A549 (cell line): ENCODE measurements around the gene ZSCAN25. TPM values are rescaled to one million over a fixed set of nuclear protein-coding genes. Genes with fewer than 3 reads are reported as not detected.

Source experiments
- ATAC-seq, 2 experiments: fragments of 200-7000 bp in 1 of 2; fragments of >200 bp in 1 of 2; cut with Nextera tagmentation in 1 of 2; cut with Tn5 transposase in 1 of 2; 3 replicates each; pipeline versions ENCODE4 v1.8.0 to v1.9.1; 2018 to 2020; ENCODE audit warnings: mild to moderate bottlenecking in 1 of 2, moderate library complexity in 1 of 2
- CTCF ChIA-PET: fragments of 300-600 bp; sonication (Branson Sonifier 250); formaldehyde crosslinking; extraction: SDS; loops from one replicate; lab custom pipeline; 2021; ENCODE audit warnings: antibody characterized with exemption, inconsistent platforms; lab: Yijun Ruan, JAX
- POLR2A ChIA-PET: fragments of 350-600 bp; formaldehyde crosslinking; extraction: SDS; loops from one replicate; lab custom pipeline; 2021; ENCODE audit warnings: antibody characterized with exemption, inconsistent platforms; lab: Yijun Ruan, JAX
- DNase-seq, 2 experiments: peaks; one replicate each; pipeline versions ENCODE4 v3.0.0 to v3.0.0-alpha.2; 2011 to 2016; ENCODE audit warnings: low read depth in 1 of 2, low spot score in 1 of 2
- FAIRE-seq: peaks from 2 replicates; lab custom pipeline; 2011; peaks lifted over from hg19 to GRCh38; lab: Jason Lieb, UNC
- H3K27ac ChIP-seq, 2 experiments: fragments of >200 bp; sonication (Bioruptor Twin); formaldehyde crosslinking; 3 replicates each; pipeline ENCODE4 v1.5.1; 2016 to 2017
- H3K4me1 ChIP-seq: fragments of >200 bp; sonication (Bioruptor Twin); formaldehyde crosslinking; 3 replicates; pipeline ENCODE4 v1.6.1; 2016
- H3K4me2 ChIP-seq: fragments of >200 bp; sonication (Bioruptor Twin); formaldehyde crosslinking; 3 replicates; pipeline ENCODE4 v1.6.1; 2016
- H3K4me3 ChIP-seq: fragments of >200 bp; sonication (Bioruptor Twin); formaldehyde crosslinking; 3 replicates; pipeline ENCODE4 v1.5.1; 2016
- H3K9me3 ChIP-seq: fragments of >200 bp; sonication (Bioruptor Twin); formaldehyde crosslinking; 3 replicates; pipeline ENCODE4 v1.6.1; 2016
- BHLHE40 ChIP-seq: IDR thresholded peaks from 2 replicates; pipeline ENCODE4 v1.6.1; 2012; ENCODE audit warnings: low read depth, low read length, inconsistent platforms
- CBX2 ChIP-seq: fragments of 200-600 bp; sonication (generic); IDR thresholded peaks from 2 replicates; pipeline ENCODE4 v1.6.1; 2016; ENCODE audit warnings: low read depth, mild to moderate bottlenecking, borderline replicate concordance
- CHD4 ChIP-seq: fragments of 200-600 bp; sonication (generic); IDR thresholded peaks from 2 replicates; pipeline ENCODE4 v1.6.1; 2016; ENCODE audit warnings: antibody characterized with exemption, mild to moderate bottlenecking, borderline replicate concordance
- ESRRA ChIP-seq: fragments of 150-350 bp; IDR thresholded peaks from 2 replicates; pipeline ENCODE4 v1.6.1; 2014; ENCODE audit warnings: mild to moderate bottlenecking, low read length, borderline replicate concordance
- FOSB ChIP-seq: fragments of 250-450 bp; sonication (Bioruptor Pico); IDR thresholded peaks from 2 replicates; pipeline ENCODE4 v1.5.0; 2020; ENCODE audit warnings: mild to moderate bottlenecking, moderate library complexity
- FOSL2 ChIP-seq, 2 experiments: fragments of 450-650 bp in 1 of 2; fragments of >200 bp in 1 of 2; sonication (Bioruptor Twin) in 1 of 2; formaldehyde crosslinking; IDR thresholded peaks; 2 replicates each; pipeline versions ENCODE4 v1.5.0 to v1.6.1; 2016 to 2020; ENCODE audit warnings: mild to moderate bottlenecking in 1 of 2, moderate library complexity in 1 of 2
- HOXB5 ChIP-seq: fragments of 250-450 bp; sonication (Bioruptor Pico); IDR thresholded peaks from 2 replicates; pipeline ENCODE4 v1.5.0; 2020; ENCODE audit warnings: mild to moderate bottlenecking, moderate library complexity
- JUNB ChIP-seq: fragments of >200 bp; sonication (Bioruptor Twin); formaldehyde crosslinking; IDR thresholded peaks from 2 replicates; pipeline ENCODE4 v1.6.1; 2016
- KDM1A ChIP-seq: fragments of 200-600 bp; sonication (generic); IDR thresholded peaks from 2 replicates; pipeline ENCODE4 v1.6.1; 2016; ENCODE audit warnings: low read depth, mild to moderate bottlenecking
- KDM5A ChIP-seq: fragments of 200-600 bp; sonication (generic); IDR thresholded peaks from 2 replicates; pipeline ENCODE4 v1.6.1; 2016; ENCODE audit warnings: antibody characterized with exemption, mild to moderate bottlenecking
- MAFK ChIP-seq: fragments of 450-650 bp; IDR thresholded peaks from 2 replicates; pipeline ENCODE4 v1.6.1; 2014; ENCODE audit not compliant: partially characterized antibody
- MAZ ChIP-seq: fragments of 150-350 bp; IDR thresholded peaks from 2 replicates; pipeline ENCODE4 v1.6.1; 2014; ENCODE audit warnings: antibody characterized with exemption, low read depth, low read length, borderline replicate concordance
- MYC ChIP-seq: IDR thresholded peaks from 2 replicates; pipeline ENCODE4 v1.6.1; 2012; ENCODE audit warnings: mild to moderate bottlenecking, inconsistent platforms, low read length, improper control_type of control experiment, borderline replicate concordance
- POLR2AphosphoS2 ChIP-seq: conservative IDR thresholded peaks from 2 replicates; pipeline ENCODE4 v1.6.1; 2012; ENCODE audit warnings: low read length, improper control_type of control experiment, inconsistent platforms
- RAD21 ChIP-seq, 2 experiments: fragments of >200 bp in 1 of 2; sonication (Bioruptor Twin) in 1 of 2; formaldehyde crosslinking in 1 of 2; IDR thresholded peaks in 1 of 2; conservative IDR thresholded peaks in 1 of 2; 2 replicates in 1 of 2; 3 replicates in 1 of 2; pipeline ENCODE4 v1.6.1; 2012 to 2018; ENCODE audit warnings: inconsistent platforms in 1 of 2
- RARB ChIP-seq: fragments of 250-450 bp; sonication (Bioruptor Pico); IDR thresholded peaks from 2 replicates; pipeline ENCODE4 v1.8.0; 2021; ENCODE audit warnings: mild to moderate bottlenecking, moderate library complexity
- RNF2 ChIP-seq: fragments of 200-600 bp; sonication (generic); IDR thresholded peaks from 2 replicates; pipeline ENCODE4 v1.6.1; 2016; ENCODE audit warnings: low read depth, mild to moderate bottlenecking, antibody characterized with exemption, moderate library complexity, borderline replicate concordance
- SMC3 ChIP-seq: fragments of >200 bp; sonication (Bioruptor Twin); formaldehyde crosslinking; IDR thresholded peaks from 3 replicates; pipeline ENCODE4 v1.6.1; 2018; ENCODE audit warnings: inconsistent platforms
- SREBF2 ChIP-seq: fragments of 450-650 bp; IDR thresholded peaks from 2 replicates; pipeline ENCODE4 v1.6.1; 2014; ENCODE audit warnings: mild to moderate bottlenecking, moderate library complexity
- WGBS: methylation state at CpG from one replicate; pipeline ENCODE4 v1.1.6; 2017; ENCODE audit errors: missing lambda C conversion rate; 5-methylcytosine and 5-hydroxymethylcytosine counted together
- polyA plus RNA-seq, 4 experiments: library from polyadenylated mRNA; depleted of rRNA in 3 of 4; stranded (reverse); fragments of >200 nt; fragmentation: RNase III in 1 of 4; extraction: RNeasy Plus Mini Kit Qiagen cat#74134 plus additional on column Dnase treatment in 1 of 4; gene quantifications; 2 replicates in 3 of 4; 3 replicates in 1 of 4; pipeline ENCODE4 v1.2.3, GENCODE V29; 2011 to 2017
- TF ChIP-seq, protein P1 (sequence below): fragments of 250-450 bp; sonication (Bioruptor Pico); IDR thresholded peaks from 2 replicates; pipeline ENCODE4 v1.5.0; 2020; ENCODE audit warnings: low read depth, mild to moderate bottlenecking, moderate library complexity
- TF ChIP-seq, protein P2 (sequence below): fragments of 200-600 bp; sonication (generic); IDR thresholded peaks from 2 replicates; pipeline ENCODE4 v1.6.1; 2016; ENCODE audit warnings: antibody characterized with exemption, mild to moderate bottlenecking, moderate library complexity

ZSCAN25 gene
- polyA plus RNA-seq, 2 of the 4 experiments (the other 2 are of a cell fraction): 7.5 to 9.3 TPM

DNA sequence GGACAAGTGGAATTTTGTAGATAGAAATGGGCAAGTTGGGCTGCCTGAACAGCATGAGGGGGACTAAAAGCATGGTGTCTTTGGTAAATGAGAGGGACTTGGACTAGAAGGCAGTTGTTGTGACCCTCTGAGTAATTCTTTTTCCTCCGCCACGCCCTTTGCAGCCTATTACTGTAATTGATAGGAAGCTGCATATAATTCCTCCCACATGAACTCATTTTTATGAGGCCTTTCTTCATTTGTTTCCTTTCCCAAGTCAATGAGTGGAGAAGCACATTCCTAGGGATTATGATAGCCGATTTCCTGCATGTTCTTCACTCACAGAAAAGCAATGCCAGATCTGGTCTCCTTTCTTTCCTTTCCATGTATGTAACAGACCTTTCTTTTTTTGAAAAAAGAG is 27.7 kb downstream of the ZSCAN25 start:
- Histone ChIP-seq H3K9me3 (peaks cover 3% of the 10 kb centered on the region; the same call in 2 of the 3 replicates), H3K4me2 (no peak overlapping the region), H3K27ac (no peak overlapping the region), H3K4me3 (no peak overlapping the region), H3K4me1 (no peaks in the 10 kb centered on the region)
- FAIRE-seq (no peak), DNase-seq (no peak), ATAC-seq (no peak)
- no peak for TF ChIP-seq MAFK
- TF ChIP-seq, protein P1, sequence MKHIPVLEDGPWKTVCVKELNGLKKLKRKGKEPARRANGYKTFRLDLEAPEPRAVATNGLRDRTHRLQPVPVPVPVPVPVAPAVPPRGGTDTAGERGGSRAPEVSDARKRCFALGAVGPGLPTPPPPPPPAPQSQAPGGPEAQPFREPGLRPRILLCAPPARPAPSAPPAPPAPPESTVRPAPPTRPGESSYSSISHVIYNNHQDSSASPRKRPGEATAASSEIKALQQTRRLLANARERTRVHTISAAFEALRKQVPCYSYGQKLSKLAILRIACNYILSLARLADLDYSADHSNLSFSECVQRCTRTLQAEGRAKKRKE (CRISPR knock-in tag): no peak
- TF ChIP-seq JUNB: no peak
- TF ChIP-seq RNF2: no peak
- TF ChIP-seq FOSL2 (IDR thresholded peaks at IDR 0.05): no peak
- TF ChIP-seq FOSL2 (CRISPR knock-in tag; IDR thresholded peaks at IDR 0.05): no peak
- TF ChIP-seq MAZ: no peak
- no peak for TF ChIP-seq HOXB5 (CRISPR knock-in tag)
- TF ChIP-seq BHLHE40: no peak
- no peak for TF ChIP-seq KDM1A
- no peak for TF ChIP-seq MYC
- POLR2A ChIA-PET: no interaction called here
- CTCF ChIA-PET: interaction anchor here (1.0 kb wide), 1 partner anchor 11 kb away, joined by 3 read pairs; no protein-coding TSS in a partner anchor
- WGBS: 71% methylated on average over 3 of the region's 3 CpGs

DNA sequence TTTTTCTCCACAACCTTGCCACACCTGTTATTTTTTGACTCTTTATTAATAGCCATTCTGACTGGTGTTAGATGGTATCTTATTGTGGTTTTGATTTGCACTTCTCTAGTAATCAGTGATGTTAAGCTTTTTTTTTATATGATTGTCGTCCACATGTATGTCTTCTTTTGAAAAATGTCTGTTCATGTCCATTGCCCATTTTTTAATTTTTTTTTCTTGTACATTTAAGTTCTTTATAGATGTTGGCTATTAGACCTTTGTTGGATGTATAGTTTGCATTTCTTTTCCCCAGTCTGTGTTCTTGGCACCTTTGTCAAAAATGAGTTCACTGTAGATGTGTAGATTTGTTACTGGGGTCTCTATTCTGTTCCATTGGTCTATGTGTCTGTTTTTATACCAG is 28.8 kb downstream of the ZSCAN25 start:
- POLR2A ChIA-PET: no interaction called here
- WGBS: 73% methylated on average over 1 of the region's 1 CpG
- H3K9me3 ChIP-seq: peaks cover 3% of the 10 kb centered on the region; the same call in 2 of the 3 replicates
- no peaks in the 10 kb centered on the region for H3K4me1 ChIP-seq
- FAIRE-seq (no peak), ATAC-seq (no peak), DNase-seq (no peak)
- no peak overlapping the region for H3K4me3 ChIP-seq
- no peak overlapping the region for H3K27ac ChIP-seq
- CTCF ChIA-PET: interaction anchor here (0.9 kb wide), 1 partner anchor 14 kb away, joined by 3 read pairs; no protein-coding TSS in a partner anchor
- TF ChIP-seq ESRRA: no peak
- no peak overlapping the region for H3K4me2 ChIP-seq

DNA sequence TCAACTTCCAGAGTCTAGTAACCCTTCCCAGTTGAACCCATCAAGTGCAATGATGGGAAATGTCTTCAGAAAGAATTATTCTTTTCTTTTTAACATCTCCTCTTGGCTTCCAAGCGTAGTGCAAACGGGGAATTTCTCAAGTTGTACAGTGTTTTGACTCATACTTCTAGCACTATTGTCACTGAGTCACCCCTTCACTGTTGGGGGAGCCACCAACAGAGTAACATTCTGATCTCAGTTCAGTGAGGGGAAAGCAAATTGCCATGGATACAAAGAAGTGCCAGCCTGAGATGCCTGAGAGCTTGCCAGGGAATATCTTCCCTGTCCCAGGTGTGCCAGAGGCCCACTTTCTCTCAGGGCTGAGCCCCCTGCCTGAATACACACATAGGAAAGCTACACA is 32.1 kb downstream of the ZSCAN25 start:
- ChIA-PET CTCF (no interaction called here), POLR2A (no interaction called here)
- H3K9me3 ChIP-seq: peaks cover 3% of the 10 kb centered on the region; the same call in 2 of the 3 replicates
- H3K4me3 ChIP-seq: no peak overlapping the region
- no peak for ATAC-seq
- no peak for TF ChIP-seq SMC3
- TF ChIP-seq FOSB: no peak
- TF ChIP-seq MYC: no peak
- TF ChIP-seq CHD4: no peak
- no peak for TF ChIP-seq SREBF2
- TF ChIP-seq, protein P2, sequence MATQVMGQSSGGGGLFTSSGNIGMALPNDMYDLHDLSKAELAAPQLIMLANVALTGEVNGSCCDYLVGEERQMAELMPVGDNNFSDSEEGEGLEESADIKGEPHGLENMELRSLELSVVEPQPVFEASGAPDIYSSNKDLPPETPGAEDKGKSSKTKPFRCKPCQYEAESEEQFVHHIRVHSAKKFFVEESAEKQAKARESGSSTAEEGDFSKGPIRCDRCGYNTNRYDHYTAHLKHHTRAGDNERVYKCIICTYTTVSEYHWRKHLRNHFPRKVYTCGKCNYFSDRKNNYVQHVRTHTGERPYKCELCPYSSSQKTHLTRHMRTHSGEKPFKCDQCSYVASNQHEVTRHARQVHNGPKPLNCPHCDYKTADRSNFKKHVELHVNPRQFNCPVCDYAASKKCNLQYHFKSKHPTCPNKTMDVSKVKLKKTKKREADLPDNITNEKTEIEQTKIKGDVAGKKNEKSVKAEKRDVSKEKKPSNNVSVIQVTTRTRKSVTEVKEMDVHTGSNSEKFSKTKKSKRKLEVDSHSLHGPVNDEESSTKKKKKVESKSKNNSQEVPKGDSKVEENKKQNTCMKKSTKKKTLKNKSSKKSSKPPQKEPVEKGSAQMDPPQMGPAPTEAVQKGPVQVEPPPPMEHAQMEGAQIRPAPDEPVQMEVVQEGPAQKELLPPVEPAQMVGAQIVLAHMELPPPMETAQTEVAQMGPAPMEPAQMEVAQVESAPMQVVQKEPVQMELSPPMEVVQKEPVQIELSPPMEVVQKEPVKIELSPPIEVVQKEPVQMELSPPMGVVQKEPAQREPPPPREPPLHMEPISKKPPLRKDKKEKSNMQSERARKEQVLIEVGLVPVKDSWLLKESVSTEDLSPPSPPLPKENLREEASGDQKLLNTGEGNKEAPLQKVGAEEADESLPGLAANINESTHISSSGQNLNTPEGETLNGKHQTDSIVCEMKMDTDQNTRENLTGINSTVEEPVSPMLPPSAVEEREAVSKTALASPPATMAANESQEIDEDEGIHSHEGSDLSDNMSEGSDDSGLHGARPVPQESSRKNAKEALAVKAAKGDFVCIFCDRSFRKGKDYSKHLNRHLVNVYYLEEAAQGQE: no peak
- no peak for TF ChIP-seq RAD21 (conservative IDR thresholded peaks at IDR 0.05 in 1 of 2, IDR thresholded peaks at IDR 0.05 in 1 of 2)
- no peak for TF ChIP-seq ESRRA
- no peak for TF ChIP-seq RARB (CRISPR knock-in tag)
- TF ChIP-seq KDM5A: no peak
- no peak for TF ChIP-seq POLR2AphosphoS2
- no peak for TF ChIP-seq CBX2
- no peak for FAIRE-seq
- H3K4me1 ChIP-seq: no peaks in the 10 kb centered on the region
- no peak overlapping the region for H3K4me2 ChIP-seq
- DNase-seq: no peak
- no peak overlapping the region for H3K27ac ChIP-seq
- WGBS: 74% methylated on average over 2 of the region's 2 CpGs
